OCI-LY1 (cell line): ENCODE measurements around the gene TMEM9B.

Experiments
- H2AFZ ChIP-seq: fragments of 200-600 bp; sonication (generic), shearing (Covaris generic); 2 replicates; pipeline ENCODE4 v1.6.0; 2014; ENCODE audit warnings: antibody characterized with exemption, mild to moderate bottlenecking, low read length
- H3F3A ChIP-seq: fragments of 200-600 bp; sonication (generic), shearing (Covaris generic); 2 replicates; pipeline ENCODE4 v1.6.0; 2014; ENCODE audit warnings: mild to moderate bottlenecking, antibody characterized with exemption, low read length, moderate library complexity; ENCODE audit not compliant: insufficient read depth
- H3K27ac ChIP-seq: fragments of 200-600 bp; sonication (generic); 2 replicates; pipeline ENCODE4 v1.5.1; 2014; ENCODE audit warnings: low read length, mixed run types, mild to moderate bottlenecking, low read depth; ENCODE audit not compliant: poor library complexity, severe bottlenecking
- H3K27me3 ChIP-seq: fragments of 200-600 bp; sonication (generic); 2 replicates; pipeline ENCODE4 v1.6.0; 2014; ENCODE audit warnings: antibody characterized with exemption, mild to moderate bottlenecking, low read length, moderate library complexity; ENCODE audit not compliant: insufficient read depth
- H3K36me3 ChIP-seq: fragments of 200-600 bp; sonication (generic); 2 replicates; pipeline ENCODE4 v1.6.1; 2014; ENCODE audit warnings: mild to moderate bottlenecking, antibody characterized with exemption, low read length, moderate library complexity, mixed read lengths; ENCODE audit not compliant: insufficient read depth
- H3K4me1 ChIP-seq: fragments of 200-600 bp; sonication (generic); 2 replicates; pipeline ENCODE4 v1.5.1; 2014; ENCODE audit warnings: mild to moderate bottlenecking, low read length, moderate library complexity; ENCODE audit not compliant: insufficient read depth, severe bottlenecking
- H3K4me2 ChIP-seq: fragments of 200-600 bp; sonication (generic), shearing (Covaris generic); 2 replicates; pipeline ENCODE4 v1.6.1; 2014; ENCODE audit warnings: low read length
- H3K4me3 ChIP-seq: fragments of 200-600 bp; sonication (generic); 2 replicates; pipeline ENCODE4 v1.5.1; 2014; ENCODE audit warnings: low read length, low read depth, mild to moderate bottlenecking, mixed read lengths; ENCODE audit not compliant: poor library complexity, severe bottlenecking
- H3K79me2 ChIP-seq: fragments of 200-600 bp; shearing (Covaris generic); 2 replicates; pipeline ENCODE4 v1.6.1; 2016; ENCODE audit warnings: mixed run types, low read length, mixed read lengths; ENCODE audit not compliant: insufficient read depth
- H3K9ac ChIP-seq: fragments of 200-600 bp; sonication (generic), shearing (Covaris generic); 2 replicates; pipeline ENCODE4 v1.6.1; 2014; ENCODE audit warnings: mild to moderate bottlenecking, low read length, mixed read lengths
- H3K9me2 ChIP-seq: fragments of 200-600 bp; sonication (generic), shearing (Covaris generic); 2 replicates; pipeline ENCODE4 v1.6.1; 2014; ENCODE audit warnings: low read depth, mild to moderate bottlenecking, low read length, mixed read lengths
- H3K9me3 ChIP-seq: fragments of 200-600 bp; shearing (Covaris generic); 2 replicates; pipeline ENCODE4 v1.6.1; 2014; ENCODE audit warnings: low read length, mixed read lengths
- H4K20me1 ChIP-seq: fragments of 200-600 bp; sonication (generic), shearing (Covaris generic); 2 replicates; pipeline ENCODE4 v1.6.0; 2016; ENCODE audit warnings: mild to moderate bottlenecking, low read length; ENCODE audit not compliant: insufficient read depth
- EZH2 ChIP-seq: fragments of 200-600 bp; sonication (generic), shearing (Covaris generic); IDR thresholded peaks from 2 replicates; pipeline ENCODE4 v1.8.0; 2017; ENCODE audit warnings: borderline replicate concordance, mixed run types, mild to moderate bottlenecking, antibody characterized with exemption, low read length, moderate library complexity, mixed read lengths
- TF ChIP-seq, protein P1 (sequence below): fragments of 200-600 bp; sonication (generic), shearing (Covaris generic); IDR thresholded peaks from 2 replicates; pipeline ENCODE4 v1.5.1; 2017; ENCODE audit warnings: mild to moderate bottlenecking, antibody characterized with exemption, low read length, moderate library complexity, mixed read lengths

The TMEM9B gene

DNA sequence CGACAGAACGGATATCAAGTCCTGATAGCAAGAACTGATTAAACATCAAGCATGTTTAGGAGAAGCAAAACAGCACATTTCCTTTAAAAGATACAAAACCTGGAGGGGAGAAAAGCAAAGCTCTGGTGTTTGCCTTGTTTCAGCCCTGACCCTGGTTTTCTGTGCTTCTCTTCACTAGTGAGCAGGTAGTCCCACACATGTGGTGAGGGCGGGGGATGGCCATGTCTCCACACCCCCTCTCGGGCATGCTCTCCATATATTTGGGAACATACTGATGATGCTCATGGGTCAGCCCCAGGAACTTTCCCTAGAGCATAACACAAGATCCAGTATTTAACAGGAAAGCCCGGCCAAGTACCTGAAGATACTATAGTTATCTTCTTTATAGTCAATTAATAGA is 41.6 kb downstream of the TMEM9B start:
- no peak overlapping the region for H3K27ac ChIP-seq
- H3F3A ChIP-seq, result no peaks in the 10 kb centered on the region
- no peak overlapping the region for H3K4me2 ChIP-seq
- no peak overlapping the region for H2AFZ ChIP-seq
- no peaks in the 10 kb centered on the region for H4K20me1 ChIP-seq
- no peaks in the 10 kb centered on the region for H3K79me2 ChIP-seq
- H3K9ac ChIP-seq, result no peak overlapping the region
- no peaks in the 10 kb centered on the region for H3K9me2 ChIP-seq
- no peaks in the 10 kb centered on the region for H3K27me3 ChIP-seq
- H3K9me3 ChIP-seq, result no peaks in the 10 kb centered on the region
- no peak overlapping the region for H3K4me3 ChIP-seq
- H3K4me1 ChIP-seq, result no peaks in the 10 kb centered on the region
- no peak for TF ChIP-seq EZH2
- H3K36me3 ChIP-seq, result peaks cover 18% of the 10 kb centered on the region; the same call in 1 of the 2 replicates

DNA sequence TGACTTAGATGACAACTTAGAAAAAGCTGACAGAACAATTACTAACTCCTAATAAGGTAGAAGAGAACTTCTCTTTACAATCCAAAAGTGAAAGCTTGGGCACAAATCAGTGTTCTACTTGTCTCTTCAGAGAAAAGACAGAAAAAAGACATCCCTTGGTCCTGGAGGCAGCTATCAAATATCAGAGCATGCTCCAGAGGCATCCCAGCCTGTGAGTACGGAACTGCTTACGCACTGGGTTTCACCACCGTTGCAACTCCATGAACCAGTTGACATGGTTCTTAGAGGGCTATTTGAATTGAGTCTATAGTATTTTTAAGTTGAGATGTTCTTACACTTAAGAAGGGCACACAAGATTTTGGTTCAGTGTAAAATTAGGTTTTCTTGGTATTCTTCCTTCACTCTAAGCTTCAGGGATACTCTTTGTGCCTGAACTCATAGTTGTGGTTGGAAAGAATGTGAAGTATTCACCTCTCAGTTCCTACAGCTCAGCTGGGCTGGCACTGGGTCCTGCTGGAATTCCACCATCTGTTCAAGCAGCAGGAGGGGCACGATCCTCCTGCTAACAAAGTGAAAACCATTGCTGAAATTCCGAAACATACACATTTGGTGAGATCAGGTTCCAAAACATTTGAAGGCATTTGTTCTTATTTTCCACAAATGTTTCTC is 47.0 kb downstream of the TMEM9B start:
- Histone ChIP-seq H3K27me3 (no peaks in the 10 kb centered on the region), H3K9me2 (no peaks in the 10 kb centered on the region), H4K20me1 (no peaks in the 10 kb centered on the region), H3K4me2 (no peak overlapping the region), H3K9ac (no peak overlapping the region), H3K36me3 (peaks cover 39% of the 10 kb centered on the region; the same call in 1 of the 2 replicates), H3K4me1 (peaks cover 19% of the 10 kb centered on the region), H3K27ac (no peak overlapping the region), H3K79me2 (no peaks in the 10 kb centered on the region), H2AFZ (no peak overlapping the region), H3K4me3 (no peak overlapping the region), H3K9me3 (no peaks in the 10 kb centered on the region), H3F3A (no peaks in the 10 kb centered on the region)
- TF ChIP-seq, protein P1, sequence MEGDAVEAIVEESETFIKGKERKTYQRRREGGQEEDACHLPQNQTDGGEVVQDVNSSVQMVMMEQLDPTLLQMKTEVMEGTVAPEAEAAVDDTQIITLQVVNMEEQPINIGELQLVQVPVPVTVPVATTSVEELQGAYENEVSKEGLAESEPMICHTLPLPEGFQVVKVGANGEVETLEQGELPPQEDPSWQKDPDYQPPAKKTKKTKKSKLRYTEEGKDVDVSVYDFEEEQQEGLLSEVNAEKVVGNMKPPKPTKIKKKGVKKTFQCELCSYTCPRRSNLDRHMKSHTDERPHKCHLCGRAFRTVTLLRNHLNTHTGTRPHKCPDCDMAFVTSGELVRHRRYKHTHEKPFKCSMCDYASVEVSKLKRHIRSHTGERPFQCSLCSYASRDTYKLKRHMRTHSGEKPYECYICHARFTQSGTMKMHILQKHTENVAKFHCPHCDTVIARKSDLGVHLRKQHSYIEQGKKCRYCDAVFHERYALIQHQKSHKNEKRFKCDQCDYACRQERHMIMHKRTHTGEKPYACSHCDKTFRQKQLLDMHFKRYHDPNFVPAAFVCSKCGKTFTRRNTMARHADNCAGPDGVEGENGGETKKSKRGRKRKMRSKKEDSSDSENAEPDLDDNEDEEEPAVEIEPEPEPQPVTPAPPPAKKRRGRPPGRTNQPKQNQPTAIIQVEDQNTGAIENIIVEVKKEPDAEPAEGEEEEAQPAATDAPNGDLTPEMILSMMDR, result no peak

DNA sequence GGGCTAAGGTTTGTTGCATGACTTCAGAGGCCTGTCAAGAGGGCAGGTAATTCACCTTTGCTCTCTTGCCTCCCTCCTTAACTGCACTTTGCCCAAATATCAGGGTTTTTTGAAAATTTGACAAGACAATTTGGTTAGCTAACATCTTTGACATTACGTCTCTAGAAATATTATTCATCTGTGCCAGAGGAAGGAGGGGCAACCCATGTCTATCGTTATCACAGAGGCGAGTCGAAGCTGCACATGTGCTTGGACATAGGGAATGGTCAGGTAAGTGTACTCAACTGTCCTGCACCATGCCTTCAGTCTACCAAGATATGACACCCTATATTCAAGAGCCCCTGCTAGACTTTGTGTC is 49.6 kb downstream of the TMEM9B start:
- Histone ChIP-seq H3K79me2 (no peaks in the 10 kb centered on the region), H3K4me3 (no peak overlapping the region), H3K9ac (no peak overlapping the region), H3K27me3 (no peaks in the 10 kb centered on the region), H3K27ac (no peak overlapping the region), H3K4me2 (no peak overlapping the region), H3K9me3 (no peaks in the 10 kb centered on the region), H3K9me2 (no peaks in the 10 kb centered on the region), H3K36me3 (peaks cover 39% of the 10 kb centered on the region; the same call in 1 of the 2 replicates), H3F3A (no peaks in the 10 kb centered on the region), H2AFZ (no peak overlapping the region), H4K20me1 (no peaks in the 10 kb centered on the region), H3K4me1 (peaks cover 32% of the 10 kb centered on the region)
- TF ChIP-seq, protein P1, result no peak
- no peak for TF ChIP-seq EZH2
